Measurements from ENCODE around the gene VARS1.

The VARS1 gene

DNA sequence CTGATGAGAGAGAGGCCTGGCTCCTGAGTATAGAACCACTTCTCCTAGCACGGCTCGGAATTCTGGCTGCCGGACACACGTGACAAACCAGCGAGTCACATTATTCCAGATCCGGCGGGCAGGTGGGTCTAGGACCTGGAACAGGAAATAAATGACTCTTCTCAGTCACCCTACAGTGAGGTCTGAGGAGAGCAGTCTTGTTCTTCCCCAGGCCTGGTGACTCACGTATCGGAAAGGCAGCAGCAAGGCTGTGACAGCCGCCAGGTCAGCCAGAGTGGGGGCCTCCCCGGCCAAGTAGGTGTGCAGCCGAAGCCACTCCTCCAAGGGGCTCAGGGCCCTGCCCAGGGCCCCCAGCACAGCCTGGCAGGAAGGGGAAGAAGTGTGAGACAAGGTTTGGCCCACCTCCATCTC is 2.8 kb downstream of the VARS1 start:
- no peak for TF ChIP-seq POLR2A (IDR thresholded peaks at IDR 0.05; ENCODE audit: extremely low read depth, insufficient read length)
- TF ChIP-seq, protein P1, sequence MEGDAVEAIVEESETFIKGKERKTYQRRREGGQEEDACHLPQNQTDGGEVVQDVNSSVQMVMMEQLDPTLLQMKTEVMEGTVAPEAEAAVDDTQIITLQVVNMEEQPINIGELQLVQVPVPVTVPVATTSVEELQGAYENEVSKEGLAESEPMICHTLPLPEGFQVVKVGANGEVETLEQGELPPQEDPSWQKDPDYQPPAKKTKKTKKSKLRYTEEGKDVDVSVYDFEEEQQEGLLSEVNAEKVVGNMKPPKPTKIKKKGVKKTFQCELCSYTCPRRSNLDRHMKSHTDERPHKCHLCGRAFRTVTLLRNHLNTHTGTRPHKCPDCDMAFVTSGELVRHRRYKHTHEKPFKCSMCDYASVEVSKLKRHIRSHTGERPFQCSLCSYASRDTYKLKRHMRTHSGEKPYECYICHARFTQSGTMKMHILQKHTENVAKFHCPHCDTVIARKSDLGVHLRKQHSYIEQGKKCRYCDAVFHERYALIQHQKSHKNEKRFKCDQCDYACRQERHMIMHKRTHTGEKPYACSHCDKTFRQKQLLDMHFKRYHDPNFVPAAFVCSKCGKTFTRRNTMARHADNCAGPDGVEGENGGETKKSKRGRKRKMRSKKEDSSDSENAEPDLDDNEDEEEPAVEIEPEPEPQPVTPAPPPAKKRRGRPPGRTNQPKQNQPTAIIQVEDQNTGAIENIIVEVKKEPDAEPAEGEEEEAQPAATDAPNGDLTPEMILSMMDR (IDR thresholded peaks at IDR 0.05; ENCODE audit: low read depth, low read length), result no peak
- TF ChIP-seq, protein P2, sequence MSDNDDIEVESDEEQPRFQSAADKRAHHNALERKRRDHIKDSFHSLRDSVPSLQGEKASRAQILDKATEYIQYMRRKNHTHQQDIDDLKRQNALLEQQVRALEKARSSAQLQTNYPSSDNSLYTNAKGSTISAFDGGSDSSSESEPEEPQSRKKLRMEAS (IDR thresholded peaks at IDR 0.05; ENCODE audit: low read depth, low read length), result no peak
- TF ChIP-seq MYC (IDR thresholded peaks at IDR 0.05; ENCODE audit: low read depth, low read length), result no peak
- DNase-seq (ENCODE audit: low read depth), result no peak
- H3K4me3 ChIP-seq (ENCODE audit: low read depth, low read length), result no peak overlapping the region

DNA sequence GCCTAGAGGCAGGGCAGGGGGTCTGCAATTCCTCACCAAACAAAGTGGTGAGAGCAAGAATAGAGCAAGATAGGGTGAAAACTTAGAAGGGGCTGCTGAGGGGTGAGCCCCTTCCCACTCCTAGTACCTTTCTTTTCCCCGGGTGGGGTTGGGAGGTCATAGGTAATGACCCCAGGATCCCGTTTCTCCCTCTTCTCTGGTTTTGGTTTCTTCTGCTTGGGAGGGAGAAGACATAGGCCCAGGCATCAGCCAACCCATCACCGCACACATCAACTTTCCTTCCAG is 3.5 kb downstream of the VARS1 start:
- TF ChIP-seq, protein P1 (IDR thresholded peaks at IDR 0.05; ENCODE audit: low read depth, low read length), result no peak
- TF ChIP-seq, protein P2 (IDR thresholded peaks at IDR 0.05; ENCODE audit: low read depth, low read length), result no peak
- TF ChIP-seq POLR2A (IDR thresholded peaks at IDR 0.05; ENCODE audit: extremely low read depth, insufficient read length) (no peak), MYC (IDR thresholded peaks at IDR 0.05; ENCODE audit: low read depth, low read length) (no peak)
- DNase-seq (ENCODE audit: low read depth), result no peak
- no peak overlapping the region for H3K4me3 ChIP-seq (ENCODE audit: low read depth, low read length)

DNA sequence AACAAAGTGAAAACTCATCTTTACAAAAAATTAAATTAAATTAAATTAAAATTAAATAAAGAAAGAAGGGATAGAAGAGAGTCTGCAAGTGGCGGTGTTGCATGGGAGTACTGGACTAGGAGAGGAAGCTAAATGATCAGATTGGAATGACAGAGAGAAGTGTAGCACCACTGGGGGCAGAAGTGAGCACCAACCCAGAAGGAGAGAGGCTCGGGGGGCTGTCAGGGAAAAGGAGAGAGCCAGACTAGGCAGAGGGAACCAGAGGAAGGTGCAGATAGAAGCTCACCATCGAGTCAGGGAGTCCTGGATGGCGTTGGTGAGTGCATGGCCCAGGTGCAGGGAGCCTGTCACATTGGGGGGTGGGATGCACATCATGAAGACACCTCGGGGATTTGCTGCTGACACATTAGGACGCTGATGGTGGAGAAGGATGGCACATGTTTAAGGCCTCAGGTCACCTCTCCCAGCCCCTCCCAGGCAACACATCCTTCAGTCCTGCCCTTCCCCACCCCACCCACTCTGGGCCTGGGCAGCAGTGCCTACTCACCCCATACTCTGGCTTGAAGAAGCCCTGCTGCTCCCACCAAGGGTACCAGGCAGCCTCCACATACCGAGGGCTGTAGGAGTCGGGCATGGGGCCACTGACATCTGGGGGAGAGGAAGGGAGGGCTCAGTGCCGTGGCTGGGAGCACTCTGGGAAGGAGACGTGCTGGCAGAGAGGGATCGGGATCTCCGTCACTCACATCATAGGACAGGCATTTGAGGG is 4.0 kb downstream of the VARS1 start:
- no peak for TF ChIP-seq MYC (IDR thresholded peaks at IDR 0.05; ENCODE audit: low read depth, low read length)
- TF ChIP-seq, protein P2 (IDR thresholded peaks at IDR 0.05; ENCODE audit: low read depth, low read length), result no peak
- TF ChIP-seq POLR2A (IDR thresholded peaks at IDR 0.05; ENCODE audit: extremely low read depth, insufficient read length), result no peak
- TF ChIP-seq, protein P1 (IDR thresholded peaks at IDR 0.05; ENCODE audit: low read depth, low read length), result peak; percentile 92
- DNase-seq (ENCODE audit: low read depth), result peak; percentile 72
- no peak overlapping the region for H3K4me3 ChIP-seq (ENCODE audit: low read depth, low read length)

DNA sequence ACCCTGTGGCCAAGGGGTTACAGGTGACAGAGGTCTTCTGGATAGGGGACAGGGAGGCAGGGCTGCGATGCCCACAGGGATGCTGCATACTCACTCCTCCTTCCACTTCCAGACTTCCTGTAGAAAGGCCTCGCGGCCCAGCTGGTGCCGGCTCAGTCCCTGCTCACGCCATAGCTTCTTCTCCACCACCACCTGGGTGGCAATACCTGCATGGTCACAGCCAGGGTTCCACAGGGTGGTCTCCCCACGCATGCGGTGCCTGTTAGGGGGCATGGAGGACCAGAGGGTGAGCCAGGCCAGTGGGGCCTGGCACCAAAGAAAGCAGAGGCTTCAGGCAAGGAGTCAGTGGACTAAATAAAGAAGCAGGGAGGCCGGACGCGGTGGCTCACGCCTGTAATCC is 10.1 kb downstream of the VARS1 start:
- DNase-seq (ENCODE audit: low read depth), result no peak
- H3K4me3 ChIP-seq (ENCODE audit: low read depth, low read length), result no peak overlapping the region
- TF ChIP-seq, protein P1 (IDR thresholded peaks at IDR 0.05; ENCODE audit: low read depth, low read length), result no peak
- TF ChIP-seq MYC (IDR thresholded peaks at IDR 0.05; ENCODE audit: low read depth, low read length) (no peak), POLR2A (IDR thresholded peaks at IDR 0.05; ENCODE audit: extremely low read depth, insufficient read length) (no peak)
- TF ChIP-seq, protein P2 (IDR thresholded peaks at IDR 0.05; ENCODE audit: low read depth, low read length), result no peak

DNA sequence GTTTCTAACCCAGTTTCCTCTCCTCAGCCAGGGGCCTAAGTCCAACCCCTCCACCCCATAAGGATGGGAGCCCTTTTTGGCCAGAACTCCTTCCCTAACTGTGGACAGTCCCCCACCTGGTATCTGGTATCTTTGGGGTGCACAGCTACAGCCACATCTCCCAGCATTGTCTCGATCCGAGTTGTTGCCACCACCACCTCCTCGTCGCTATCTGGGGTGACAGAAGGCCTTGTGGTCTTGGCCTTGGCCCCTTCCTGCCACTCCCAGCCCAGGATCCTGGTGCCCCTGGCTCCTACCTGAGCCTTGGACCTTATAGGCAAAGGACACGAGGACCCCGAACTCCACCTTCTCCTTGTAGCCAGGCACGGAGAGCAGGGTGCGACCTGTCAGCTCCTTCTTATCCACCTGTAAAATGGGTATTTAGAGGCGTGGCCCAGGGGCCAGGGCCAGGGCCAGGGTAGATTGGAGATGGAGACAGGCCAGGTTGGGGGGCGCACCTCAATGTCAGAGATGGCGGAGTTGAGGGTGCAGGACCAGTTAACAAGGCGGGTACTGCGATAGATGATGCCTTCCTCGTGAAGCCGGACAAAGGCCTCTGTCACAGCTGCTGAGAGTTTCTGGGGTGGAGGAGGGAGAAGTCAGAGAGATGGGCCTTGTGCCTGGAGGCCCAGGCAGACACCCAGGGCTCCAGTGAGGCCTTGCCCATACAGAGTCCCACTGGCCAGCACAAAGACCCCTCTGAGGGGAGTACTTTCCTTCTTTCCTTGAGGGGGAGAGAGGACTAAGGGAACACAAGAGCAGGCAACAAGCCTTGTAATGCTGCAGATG is 11.2 kb downstream of the VARS1 start:
- TF ChIP-seq, protein P2 (IDR thresholded peaks at IDR 0.05; ENCODE audit: low read depth, low read length), result no peak
- TF ChIP-seq MYC (IDR thresholded peaks at IDR 0.05; ENCODE audit: low read depth, low read length), result no peak
- TF ChIP-seq POLR2A (IDR thresholded peaks at IDR 0.05; ENCODE audit: extremely low read depth, insufficient read length), result no peak
- TF ChIP-seq, protein P1 (IDR thresholded peaks at IDR 0.05; ENCODE audit: low read depth, low read length), result no peak
- no peak for DNase-seq (ENCODE audit: low read depth)
- H3K4me3 ChIP-seq (ENCODE audit: low read depth, low read length), result no peak overlapping the region
